Posterior cingulate gyrus (tissue), 11 donors: ENCODE results near the gene SLC24A3.

ENCODE experiments used
- DNase-seq, 10 donors: peaks; one replicate each; pipeline versions ENCODE4 v3.0.0 to v3.0.0-alpha.2; 2020 to 2021; ENCODE audit warnings: mixed read lengths in 3 of 10
- intact Hi-C: fragments of 100-400 bp; cut with DNase I; formaldehyde crosslinking; loops from one replicate; pipeline ENCODE4 v1.15.1; 2023

The SLC24A3 gene

DNA sequence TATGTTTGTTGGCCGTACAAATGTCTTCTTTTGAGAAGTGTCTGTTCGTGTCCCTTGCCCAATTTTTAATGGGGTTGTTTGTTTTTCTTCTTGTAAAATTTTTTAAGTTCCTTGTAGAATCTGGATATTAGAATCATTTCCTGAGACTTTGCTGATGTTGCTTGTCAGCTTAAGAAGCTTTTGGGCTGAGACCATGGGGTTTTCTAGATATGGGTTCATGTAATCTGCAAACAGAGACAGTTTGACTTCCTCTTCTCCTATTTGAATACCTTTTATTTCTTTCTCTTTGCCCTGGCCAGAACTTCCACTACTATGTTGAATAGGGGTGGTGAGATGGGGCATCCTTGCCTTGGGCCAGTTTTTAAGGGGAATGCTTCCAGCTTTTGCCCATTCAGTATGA lies 82.6 kb downstream of the SLC24A3 start:
- DNase-seq, result no peak
- intact Hi-C loops, result no loop called here

DNA sequence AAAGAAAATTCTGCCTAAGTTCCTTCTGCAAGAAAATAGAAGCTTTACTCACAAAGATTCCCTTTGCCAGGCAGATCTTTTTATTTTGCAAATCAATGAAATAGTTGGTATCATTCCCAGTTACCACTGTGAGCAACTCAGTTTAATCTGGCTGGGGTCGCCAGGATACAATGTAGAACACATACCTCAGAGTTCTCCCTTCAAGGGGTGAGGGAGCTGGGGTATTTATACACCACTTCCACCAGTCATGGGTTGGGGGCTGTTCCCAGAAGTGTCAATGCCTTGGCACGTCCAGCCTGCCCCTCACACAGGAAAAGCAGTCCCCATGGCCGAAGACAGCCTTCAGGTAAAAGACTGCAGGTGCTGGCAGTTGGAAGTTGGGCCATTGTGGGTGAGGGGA lies 86.2 kb downstream of the SLC24A3 start:
- intact Hi-C loops, result no loop called here
- no peak for DNase-seq

GRCh38 chr20:19300395-19300794 lies 88.0 kb downstream of the SLC24A3 start:
- DNase-seq, result no peak
- intact Hi-C loops, result no loop called here

DNA sequence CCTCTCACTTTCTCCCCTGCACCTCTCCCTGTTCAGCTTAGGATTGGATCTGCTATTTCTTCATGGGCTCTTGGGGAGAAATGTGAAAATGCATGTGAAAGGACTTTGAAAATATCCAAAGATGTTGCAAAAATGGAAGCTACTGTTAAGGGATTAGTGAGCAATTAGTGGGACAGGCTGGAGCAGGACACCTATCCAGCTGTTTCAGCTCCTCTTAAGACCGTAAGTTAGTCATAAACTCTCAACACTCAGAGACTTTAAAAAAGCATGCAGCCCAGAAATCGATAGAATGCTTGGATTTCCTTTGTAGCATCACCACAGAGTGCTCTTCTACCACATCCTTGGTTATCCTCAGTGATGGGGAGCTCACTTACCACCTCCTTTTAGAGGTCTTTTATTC lies 88.7 kb downstream of the SLC24A3 start:
- intact Hi-C loops, result no loop called here
- DNase-seq, result no peak

DNA sequence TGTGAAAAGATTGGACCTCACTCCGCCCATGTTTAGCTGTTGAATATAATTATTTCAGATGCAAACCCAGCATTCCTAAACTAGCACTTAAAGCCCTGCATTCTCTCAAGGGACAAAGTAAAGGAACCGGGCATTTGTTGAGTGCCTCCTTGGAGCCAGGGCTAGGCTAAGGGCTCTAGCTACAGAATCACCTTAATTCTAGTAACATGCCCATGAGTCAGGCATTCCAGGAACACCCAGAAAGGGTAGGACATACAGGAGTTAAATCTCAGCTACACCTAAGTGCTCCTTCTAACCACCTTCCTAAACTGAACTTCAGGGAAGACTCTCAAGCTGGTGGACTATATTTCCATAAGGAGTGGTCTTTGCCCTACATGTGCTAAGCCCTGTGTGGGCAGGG lies 89.4 kb downstream of the SLC24A3 start:
- intact Hi-C loops, result no loop called here
- no peak for DNase-seq

GRCh38 chr20:19302714-19303113 lies 90.3 kb downstream of the SLC24A3 start:
- DNase-seq, result no peak
- intact Hi-C loops, result no loop called here

DNA sequence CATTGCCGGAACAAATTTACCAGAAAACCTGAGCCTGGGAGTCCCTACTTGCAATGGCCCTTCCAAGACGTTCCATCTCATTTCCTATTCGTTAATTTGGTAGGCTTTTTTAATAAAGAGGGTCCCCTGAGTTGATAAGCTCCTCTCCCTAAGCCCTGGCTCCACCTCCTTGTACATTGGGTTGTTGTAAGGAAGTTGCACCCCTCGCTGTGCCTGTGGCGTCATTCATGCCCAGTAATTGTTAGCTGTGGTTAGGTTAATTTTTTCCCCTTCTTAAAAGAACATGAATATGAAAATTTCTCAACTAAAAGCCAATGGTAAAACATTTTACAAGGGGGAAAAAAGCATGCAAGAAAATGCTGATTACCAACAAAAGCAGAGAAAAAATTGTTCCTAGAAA lies 91.9 kb downstream of the SLC24A3 start:
- intact Hi-C loops, result no loop called here
- no peak for DNase-seq

DNA sequence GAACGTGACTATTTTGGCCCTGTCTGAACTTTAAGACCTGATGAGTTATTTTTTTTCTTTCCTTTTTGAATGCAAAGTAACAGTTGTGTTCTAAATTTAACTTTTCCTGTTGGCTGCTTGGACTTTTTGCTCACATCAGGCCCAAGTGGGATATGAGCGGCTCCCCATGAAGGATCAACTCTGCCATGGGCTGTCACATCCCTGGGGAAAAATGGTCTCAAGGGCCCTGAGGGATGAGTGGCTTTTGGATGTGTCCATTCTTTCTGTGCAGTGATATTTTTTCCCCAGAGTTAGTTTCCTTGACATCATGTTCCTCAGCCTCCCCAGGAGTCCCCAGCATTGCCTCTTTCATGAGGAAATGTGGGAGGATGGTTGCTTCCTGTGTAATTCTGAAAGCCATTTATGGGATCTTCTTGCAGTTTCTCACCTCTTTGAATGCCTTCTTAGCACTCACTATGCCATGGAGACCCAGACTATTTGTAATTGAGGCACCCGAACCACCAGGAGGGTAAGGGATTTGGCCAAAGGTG lies 92.5 kb downstream of the SLC24A3 start:
- intact Hi-C loops, result no loop called here
- no peak for DNase-seq

DNA sequence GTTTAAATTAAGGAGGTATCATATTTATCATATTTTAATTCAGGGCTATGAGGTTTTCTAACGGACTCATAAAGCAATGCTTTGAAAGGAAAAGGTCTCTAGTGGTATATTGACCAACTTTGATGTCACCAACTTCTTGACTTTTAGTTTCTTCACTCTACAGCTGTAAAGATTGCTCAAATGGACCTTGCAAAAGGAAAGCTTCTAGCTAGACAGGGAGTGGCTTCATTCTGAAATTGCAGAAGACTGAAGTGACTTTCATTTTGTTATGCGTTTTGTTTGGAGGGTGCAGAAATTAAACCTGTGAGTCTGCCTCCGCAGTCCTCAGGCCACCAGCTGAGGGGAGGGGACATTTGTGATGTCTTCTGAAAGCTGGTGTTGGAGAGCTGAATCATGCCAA lies 95.7 kb downstream of the SLC24A3 start:
- DNase-seq, result no peak
- intact Hi-C loops, result no loop called here

DNA sequence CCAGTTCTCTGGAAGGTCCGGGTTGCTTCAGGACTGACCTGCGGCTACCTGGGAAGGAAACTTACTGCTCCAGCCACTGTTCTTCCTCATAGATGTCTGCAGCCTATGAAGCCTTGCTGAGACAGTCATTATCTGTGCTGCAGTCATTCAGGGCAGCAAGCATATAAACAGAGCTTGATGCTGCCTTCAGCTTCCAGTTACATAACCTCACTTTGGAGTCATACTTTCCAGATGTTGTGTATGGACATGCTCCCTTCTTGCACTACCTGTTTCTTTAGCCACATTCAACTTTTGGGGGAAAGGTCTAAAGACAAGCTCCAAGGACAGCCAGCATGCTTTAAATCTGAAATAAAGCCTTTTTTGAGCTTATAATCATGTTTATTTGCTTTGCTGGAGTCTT lies 98.1 kb downstream of the SLC24A3 start:
- intact Hi-C loops, result no loop called here

GRCh38 chr20:19313342-19314069 lies 101.1 kb downstream of the SLC24A3 start:
- intact Hi-C loops, result no loop called here
- no peak for DNase-seq

More for the DNA sequence above, 98.1 kb downstream of the SLC24A3 start:
- no peak for DNase-seq

- intact Hi-C loops, result no loop called here
- DNase-seq, result no peak
Measured at GRCh38 chr20:19314621-19315020, 102.2 kb downstream of the SLC24A3 start.

DNA sequence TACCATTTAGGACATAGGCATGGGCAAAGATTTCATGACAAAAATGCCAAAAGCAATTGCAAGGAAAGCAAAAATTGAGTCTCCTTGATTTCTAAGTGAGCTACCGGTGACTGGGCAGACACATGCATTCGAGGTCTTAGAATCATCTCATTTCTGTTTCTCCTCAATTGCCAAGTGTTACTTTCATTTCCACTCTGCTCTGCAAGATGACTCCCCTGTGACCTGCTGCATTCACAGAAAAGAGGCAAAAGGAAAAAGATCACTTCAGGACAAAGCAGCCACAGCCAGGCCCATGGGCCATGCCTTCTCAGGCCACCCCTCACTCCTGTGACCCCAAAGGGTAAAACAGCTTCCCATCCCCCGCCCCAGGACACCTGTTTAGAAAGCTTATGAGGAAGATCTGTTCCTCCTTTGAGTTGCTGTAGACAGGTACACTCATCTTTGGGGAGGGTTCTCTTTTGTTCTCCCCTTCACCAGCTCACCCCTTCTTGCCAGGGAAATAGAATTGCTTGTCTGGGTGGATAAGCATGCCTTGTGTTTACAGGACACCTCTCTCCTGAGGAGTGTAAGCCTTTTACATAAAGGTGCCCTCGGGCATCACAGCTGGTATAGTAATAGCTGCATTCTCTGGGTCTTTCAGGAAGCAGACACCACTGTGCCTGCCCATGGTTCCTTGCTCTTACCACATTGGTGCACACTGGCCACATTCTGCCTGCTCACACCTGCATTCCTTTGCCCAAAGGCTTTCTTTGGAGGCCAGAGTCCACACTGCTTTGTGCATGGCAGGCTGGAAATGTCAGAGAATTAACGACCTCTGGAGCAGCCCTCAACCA lies 105.0 kb downstream of the SLC24A3 start:
- intact Hi-C loops, result no loop called here
- no peak for DNase-seq

GRCh38 chr20:19318610-19319009 lies 106.2 kb downstream of the SLC24A3 start:
- no peak for DNase-seq
- intact Hi-C loops, result no loop called here

DNA sequence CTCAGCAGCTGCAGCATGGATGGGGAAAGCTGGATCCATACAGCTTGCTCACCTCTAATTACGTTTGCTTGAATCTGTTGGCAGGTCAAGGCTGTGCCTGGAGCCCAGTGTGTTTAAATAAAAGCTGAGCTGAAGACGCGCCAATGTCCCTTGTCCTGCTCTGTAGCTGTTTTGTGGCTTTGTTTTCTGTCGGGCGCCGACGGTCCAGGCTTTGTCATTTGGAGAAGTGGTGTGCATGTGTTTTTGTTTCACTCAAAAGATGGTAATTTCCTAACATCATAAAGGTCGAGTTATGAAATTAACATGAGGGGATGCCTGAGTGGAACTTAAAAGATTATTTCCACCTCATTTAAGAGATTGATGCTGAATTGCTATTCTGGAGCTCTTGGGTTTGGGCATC lies 107.6 kb downstream of the SLC24A3 start:
- DNase-seq, result no peak
- intact Hi-C loops, result no loop called here

DNA sequence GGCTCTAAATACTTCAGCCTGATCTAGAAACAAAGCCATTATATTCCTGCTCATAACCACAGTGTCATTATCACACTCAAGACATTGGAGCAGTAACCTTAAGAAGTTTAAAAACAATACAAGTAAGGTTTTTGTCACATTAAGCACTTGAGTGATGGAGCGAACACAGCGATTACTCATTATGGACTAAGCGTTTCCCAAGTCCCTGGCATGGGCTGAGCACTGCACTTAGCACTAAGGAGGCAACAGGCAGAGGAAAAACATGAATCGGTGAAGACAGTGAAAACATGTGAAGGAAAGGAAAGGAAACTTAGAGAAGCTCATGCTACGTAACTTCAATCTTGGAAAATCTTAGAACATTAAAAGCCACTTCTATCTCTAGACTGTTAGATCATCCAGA lies 108.7 kb downstream of the SLC24A3 start:
- intact Hi-C loops, result no loop called here
- no peak for DNase-seq

DNA sequence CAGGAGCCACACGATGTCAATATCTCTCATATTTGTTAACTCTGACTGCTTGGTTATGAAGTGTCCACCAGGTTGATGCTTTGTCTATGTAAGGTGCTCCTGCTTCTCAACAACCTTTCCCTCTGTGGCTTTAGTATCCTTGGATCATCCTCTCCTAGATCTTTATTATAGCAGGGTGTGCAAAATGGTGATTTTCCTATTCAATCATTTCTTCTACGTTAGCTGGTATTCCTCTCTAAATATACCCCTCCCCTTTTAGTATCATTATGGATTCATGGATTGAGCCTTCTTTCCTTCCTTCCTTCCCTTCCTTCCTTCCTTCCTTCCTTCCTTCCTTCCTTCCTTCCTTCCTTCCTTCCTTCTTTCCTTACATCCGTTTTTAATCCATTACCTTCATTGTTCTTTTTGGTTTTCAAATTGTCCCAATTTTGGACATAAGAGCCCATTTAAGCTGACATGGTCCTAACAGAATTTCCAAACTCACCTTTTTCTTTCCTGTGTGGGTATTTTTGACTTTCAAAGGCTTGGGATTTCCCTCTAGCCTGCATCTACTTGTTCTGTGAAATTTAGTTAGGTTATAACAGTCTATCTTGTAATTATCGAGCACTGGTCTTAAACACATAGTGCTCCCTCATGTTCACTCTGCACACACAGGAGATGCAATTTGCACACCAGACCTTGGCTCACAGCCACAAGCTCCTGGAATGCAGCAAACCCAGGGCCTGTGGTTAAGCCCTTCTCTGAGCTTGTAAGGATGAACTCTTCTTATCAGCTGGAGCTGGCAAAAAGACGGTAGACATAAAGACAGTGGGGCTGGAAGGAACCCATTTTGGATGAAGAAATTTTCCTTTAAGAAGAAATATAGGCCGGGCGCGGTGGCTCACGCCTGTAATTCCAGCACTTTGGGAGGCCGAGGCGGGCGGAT lies 109.9 kb downstream of the SLC24A3 start:
- no peak for DNase-seq
- intact Hi-C loops, result no loop called here

DNA sequence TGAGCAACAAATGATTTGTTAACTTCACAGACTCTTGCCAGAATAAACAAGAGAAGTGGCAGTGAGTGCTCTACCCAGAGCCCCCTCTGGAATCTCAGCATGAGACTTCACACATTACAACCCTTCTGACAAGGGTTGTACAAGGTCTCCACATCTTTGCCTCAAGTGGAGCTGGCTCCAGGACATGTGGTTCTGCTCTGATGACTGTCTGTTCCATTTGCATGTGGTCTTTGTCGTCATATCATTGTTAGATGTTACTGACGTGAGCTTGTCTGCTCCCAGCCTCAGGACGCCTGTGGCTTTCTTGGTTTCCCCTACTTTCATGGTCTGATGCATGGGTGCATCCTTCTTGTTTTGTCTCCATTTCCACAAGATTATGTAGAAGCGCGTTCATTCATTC lies 115.0 kb downstream of the SLC24A3 start:
- intact Hi-C loops, result no loop called here

DNA sequence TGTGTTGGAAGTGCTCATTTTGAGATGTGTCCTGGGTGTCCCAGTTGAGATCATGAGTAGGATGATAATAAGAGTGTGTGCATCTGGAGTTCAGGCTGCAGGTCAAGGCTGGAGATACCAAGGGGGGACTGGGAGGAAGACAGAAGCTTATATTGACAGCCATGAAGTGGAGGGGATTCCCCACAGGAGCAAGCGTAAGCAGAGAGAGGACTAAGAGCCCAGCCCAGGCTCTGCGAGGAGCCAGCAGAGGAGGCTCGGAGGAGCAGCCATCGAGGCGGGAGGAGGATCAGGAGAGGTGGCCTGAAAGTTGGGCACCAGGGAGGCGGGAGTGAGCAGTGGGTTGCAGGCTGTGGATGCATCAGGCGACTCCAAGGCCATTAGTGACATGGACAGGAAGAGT lies 116.2 kb downstream of the SLC24A3 start:
- no peak for DNase-seq
- intact Hi-C loops, result no loop called here

More for the DNA sequence above, 115.0 kb downstream of the SLC24A3 start:
- no peak for DNase-seq

GRCh38 chr20:19330038-19330437 lies 117.6 kb downstream of the SLC24A3 start:
- intact Hi-C loops, result no loop called here
- no peak for DNase-seq

GRCh38 chr20:19330731-19331130 lies 118.3 kb downstream of the SLC24A3 start:
- intact Hi-C loops, result no loop called here
- no peak for DNase-seq
